Measurements from ENCODE around the gene PAM. TPM values are rescaled to one million over a fixed set of nuclear protein-coding genes. Genes with fewer than 3 reads are reported as not detected.

PAM gene
- total RNA-seq, 1 experiment from 2014 or later: 142 TPM

DNA sequence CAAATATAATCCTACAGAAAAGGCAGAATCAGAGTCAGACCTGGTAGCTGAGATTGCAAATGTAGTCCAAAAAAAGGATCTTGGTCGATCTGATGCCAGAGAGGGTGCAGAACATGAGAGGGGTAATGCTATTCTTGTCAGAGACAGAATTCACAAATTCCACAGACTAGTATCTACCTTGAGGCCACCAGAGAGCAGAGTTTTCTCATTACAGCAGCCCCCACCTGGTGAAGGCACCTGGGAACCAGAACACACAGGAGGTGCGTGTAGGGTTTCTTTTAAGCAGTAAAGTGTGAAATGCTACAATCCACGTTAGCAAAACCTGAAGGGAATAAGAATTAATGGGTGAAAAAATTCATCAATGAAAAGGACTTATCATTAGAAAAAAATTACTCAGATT, 219.1 kb downstream of the PAM start:
- CTCF ChIA-PET: no interaction called here
- TF ChIP-seq CTCF (IDR thresholded peaks at IDR 0.05; ENCODE audit: unreplicated experiment): no peak
- Mint-ChIP-seq H3K4me3 (ENCODE audit: low read depth, unreplicated experiment) (no peak overlapping the region), H3K27me3 (ENCODE audit: unreplicated experiment) (no peaks in the 10 kb centered on the region), H3K36me3 (ENCODE audit: insufficient read depth, unreplicated experiment) (no peaks in the 10 kb centered on the region), H3K4me1 (ENCODE audit: low read depth, unreplicated experiment) (no peaks in the 10 kb centered on the region), H3K9me3 (ENCODE audit: low read depth, unreplicated experiment) (no peaks in the 10 kb centered on the region), H3K27ac (ENCODE audit: unreplicated experiment) (no peak overlapping the region)
- DNase-seq: no peak
- intact Hi-C loops (cut with micrococcal nuclease; ENCODE audit: unreplicated experiment): loop anchor here (5.0 kb wide), 2 partner anchors 163 to 292 kb away; no protein-coding TSS in a partner anchor
- no TSS peak for BruUV-seq (replicated peaks)

DNA sequence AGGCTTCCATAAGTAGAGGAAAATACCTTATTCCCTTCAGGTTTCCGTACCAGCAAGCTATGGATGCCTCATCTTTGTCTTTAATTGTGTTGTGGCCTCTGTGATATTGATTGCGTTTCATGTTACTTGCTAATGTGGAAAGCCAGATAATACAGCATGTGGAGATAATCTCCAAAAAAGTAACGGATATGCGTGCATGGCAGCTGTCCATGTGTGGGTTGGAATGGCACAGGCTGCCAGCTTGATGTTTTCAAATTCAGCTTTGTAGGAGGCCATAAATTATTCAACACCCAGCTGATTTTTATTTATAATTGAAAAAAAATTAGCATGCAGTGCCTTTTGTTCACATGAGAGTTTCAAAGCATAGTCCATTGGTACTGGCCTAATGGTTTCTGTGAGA, 219.9 kb downstream of the PAM start:
- H3K36me3 Mint-ChIP-seq (ENCODE audit: insufficient read depth, unreplicated experiment): no peaks in the 10 kb centered on the region
- H3K4me1 Mint-ChIP-seq (ENCODE audit: low read depth, unreplicated experiment): no peaks in the 10 kb centered on the region
- intact Hi-C loops (cut with micrococcal nuclease; ENCODE audit: unreplicated experiment): no loop called here
- TF ChIP-seq CTCF (IDR thresholded peaks at IDR 0.05; ENCODE audit: unreplicated experiment): no peak
- H3K27ac Mint-ChIP-seq (ENCODE audit: unreplicated experiment): no peak overlapping the region
- no TSS peak for BruUV-seq (replicated peaks)
- no peaks in the 10 kb centered on the region for H3K27me3 Mint-ChIP-seq (ENCODE audit: unreplicated experiment)
- CTCF ChIA-PET: no interaction called here
- no peaks in the 10 kb centered on the region for H3K9me3 Mint-ChIP-seq (ENCODE audit: low read depth, unreplicated experiment)
- H3K4me3 Mint-ChIP-seq (ENCODE audit: low read depth, unreplicated experiment): no peak overlapping the region
- DNase-seq: no peak

- BruUV-seq (replicated peaks): no TSS peak
- Mint-ChIP-seq H3K4me3 (ENCODE audit: low read depth, unreplicated experiment) (no peak overlapping the region), H3K27me3 (ENCODE audit: unreplicated experiment) (no peaks in the 10 kb centered on the region), H3K27ac (ENCODE audit: unreplicated experiment) (no peak overlapping the region), H3K9me3 (ENCODE audit: low read depth, unreplicated experiment) (no peaks in the 10 kb centered on the region), H3K36me3 (ENCODE audit: insufficient read depth, unreplicated experiment) (no peaks in the 10 kb centered on the region), H3K4me1 (ENCODE audit: low read depth, unreplicated experiment) (no peaks in the 10 kb centered on the region)
- DNase-seq: no peak
- CTCF ChIA-PET: no interaction called here
- no peak for TF ChIP-seq CTCF (IDR thresholded peaks at IDR 0.05; ENCODE audit: unreplicated experiment)
- intact Hi-C loops (cut with micrococcal nuclease; ENCODE audit: unreplicated experiment): no loop called here
Observed at GRCh38 chr5:102975457-102976182, 220.5 kb downstream of the PAM start.

GRCh38 chr5:102981957-102982635, 227.0 kb downstream of the PAM start:
- CTCF ChIA-PET: no interaction called here
- no peaks in the 10 kb centered on the region for H3K36me3 Mint-ChIP-seq (ENCODE audit: insufficient read depth, unreplicated experiment)

More at GRCh38 chr5:102981957-102982635, 227.0 kb downstream of the PAM start:
- BruUV-seq (replicated peaks): no TSS peak
- Mint-ChIP-seq H3K27ac (ENCODE audit: unreplicated experiment) (no peak overlapping the region), H3K27me3 (ENCODE audit: unreplicated experiment) (no peaks in the 10 kb centered on the region), H3K9me3 (ENCODE audit: low read depth, unreplicated experiment) (peaks cover 3% of the 10 kb centered on the region), H3K4me1 (ENCODE audit: low read depth, unreplicated experiment) (no peaks in the 10 kb centered on the region), H3K4me3 (ENCODE audit: low read depth, unreplicated experiment) (no peak overlapping the region)
- intact Hi-C loops (cut with micrococcal nuclease; ENCODE audit: unreplicated experiment): no loop called here
- DNase-seq: no peak
- TF ChIP-seq CTCF (IDR thresholded peaks at IDR 0.05; ENCODE audit: unreplicated experiment): no peak
